ENCODE measurements around the gene WWOX.

GRCh38 chr16:78122774-78123315, 23.4 kb downstream of the WWOX start:
- TF ChIP-seq POLR2A (IDR thresholded peaks at IDR 0.05; ENCODE audit: low read length), result no peak
- TF ChIP-seq, protein P1, sequence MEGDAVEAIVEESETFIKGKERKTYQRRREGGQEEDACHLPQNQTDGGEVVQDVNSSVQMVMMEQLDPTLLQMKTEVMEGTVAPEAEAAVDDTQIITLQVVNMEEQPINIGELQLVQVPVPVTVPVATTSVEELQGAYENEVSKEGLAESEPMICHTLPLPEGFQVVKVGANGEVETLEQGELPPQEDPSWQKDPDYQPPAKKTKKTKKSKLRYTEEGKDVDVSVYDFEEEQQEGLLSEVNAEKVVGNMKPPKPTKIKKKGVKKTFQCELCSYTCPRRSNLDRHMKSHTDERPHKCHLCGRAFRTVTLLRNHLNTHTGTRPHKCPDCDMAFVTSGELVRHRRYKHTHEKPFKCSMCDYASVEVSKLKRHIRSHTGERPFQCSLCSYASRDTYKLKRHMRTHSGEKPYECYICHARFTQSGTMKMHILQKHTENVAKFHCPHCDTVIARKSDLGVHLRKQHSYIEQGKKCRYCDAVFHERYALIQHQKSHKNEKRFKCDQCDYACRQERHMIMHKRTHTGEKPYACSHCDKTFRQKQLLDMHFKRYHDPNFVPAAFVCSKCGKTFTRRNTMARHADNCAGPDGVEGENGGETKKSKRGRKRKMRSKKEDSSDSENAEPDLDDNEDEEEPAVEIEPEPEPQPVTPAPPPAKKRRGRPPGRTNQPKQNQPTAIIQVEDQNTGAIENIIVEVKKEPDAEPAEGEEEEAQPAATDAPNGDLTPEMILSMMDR (IDR thresholded peaks at IDR 0.05), result peak; percentile 68
- no peak for TF ChIP-seq REST (IDR thresholded peaks at IDR 0.05)
- TF ChIP-seq POLR2AphosphoS2 (conservative IDR thresholded peaks at IDR 0.05; ENCODE audit: low read length), result no peak
- no peak for TF ChIP-seq GATA3 (IDR thresholded peaks at IDR 0.05; ENCODE audit: borderline replicate concordance)
- no peak for TF ChIP-seq RCOR1 (IDR thresholded peaks at IDR 0.05; ENCODE audit: low read depth, low read length)
- TF ChIP-seq HES2 (IDR thresholded peaks at IDR 0.05), result no peak
- no peak for TF ChIP-seq BHLHE40 (IDR thresholded peaks at IDR 0.05; ENCODE audit: low read depth, low read length)
